HG02840 (cell line): ENCODE measurements around the gene BFSP1.

Experiments used
- ATAC-seq: cut with Tn5 transposase; IDR thresholded peaks from one replicate; pipeline ENCODE4 v1.9.1; 2021; ENCODE audit warnings: mild to moderate bottlenecking, moderate library complexity, moderate number of reproducible peaks; ENCODE audit not compliant: unreplicated experiment, low FRiP score

BFSP1 gene

DNA sequence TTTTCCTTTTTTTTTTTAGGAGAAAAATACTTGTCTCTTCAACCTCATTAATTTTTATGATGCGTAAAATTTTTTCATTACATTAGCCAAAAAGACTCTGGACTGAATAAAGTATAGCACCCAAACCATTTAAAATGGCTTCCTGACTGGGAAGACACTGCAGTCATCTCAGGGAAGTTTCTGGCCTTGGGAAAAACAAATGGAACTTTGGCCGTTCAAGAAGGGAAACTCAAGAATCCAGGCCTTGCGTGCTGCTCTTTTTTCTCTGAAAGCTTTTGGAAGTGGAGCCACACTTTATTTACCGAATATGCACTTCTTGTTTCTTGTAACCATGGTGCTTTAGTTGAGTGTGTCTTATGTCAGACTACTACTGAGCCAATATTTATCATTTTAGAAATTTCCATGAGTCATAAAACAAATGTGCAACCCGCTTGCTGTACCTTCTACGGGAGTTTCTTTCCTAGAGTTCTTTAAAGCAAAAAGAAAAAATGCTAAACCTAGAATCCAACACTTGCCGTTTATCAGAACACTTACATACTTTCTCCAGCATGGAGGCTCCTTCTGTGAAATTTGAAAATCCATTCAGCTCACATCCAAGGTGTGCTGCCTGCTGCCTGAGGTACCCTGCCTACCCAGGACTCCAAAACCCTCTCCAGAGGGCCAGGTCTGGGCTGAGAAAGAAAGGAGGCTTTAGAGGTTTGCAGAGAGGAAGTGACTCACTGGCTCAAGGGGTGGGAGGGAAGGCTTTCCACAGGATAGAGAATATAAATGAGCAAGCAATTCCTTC, 27.2 kb upstream of the BFSP1 start:
- no peak for ATAC-seq

DNA sequence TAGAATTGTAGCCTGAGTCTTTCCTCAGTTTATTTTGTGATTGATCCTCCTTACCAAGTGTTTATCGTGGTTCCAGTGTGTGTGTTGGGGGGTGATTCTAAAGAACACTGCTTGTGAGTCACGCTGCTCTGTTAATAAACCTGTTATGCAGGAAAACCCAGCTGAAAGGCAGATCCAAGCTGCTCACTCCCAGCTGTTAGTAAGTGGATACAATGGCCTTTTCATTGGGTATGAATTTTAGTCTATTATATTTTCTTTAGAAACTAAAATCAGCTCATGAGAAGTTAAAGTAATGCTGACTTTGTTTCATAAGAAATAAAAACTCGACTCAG, 26.5 kb upstream of the BFSP1 start:
- ATAC-seq = no peak

DNA sequence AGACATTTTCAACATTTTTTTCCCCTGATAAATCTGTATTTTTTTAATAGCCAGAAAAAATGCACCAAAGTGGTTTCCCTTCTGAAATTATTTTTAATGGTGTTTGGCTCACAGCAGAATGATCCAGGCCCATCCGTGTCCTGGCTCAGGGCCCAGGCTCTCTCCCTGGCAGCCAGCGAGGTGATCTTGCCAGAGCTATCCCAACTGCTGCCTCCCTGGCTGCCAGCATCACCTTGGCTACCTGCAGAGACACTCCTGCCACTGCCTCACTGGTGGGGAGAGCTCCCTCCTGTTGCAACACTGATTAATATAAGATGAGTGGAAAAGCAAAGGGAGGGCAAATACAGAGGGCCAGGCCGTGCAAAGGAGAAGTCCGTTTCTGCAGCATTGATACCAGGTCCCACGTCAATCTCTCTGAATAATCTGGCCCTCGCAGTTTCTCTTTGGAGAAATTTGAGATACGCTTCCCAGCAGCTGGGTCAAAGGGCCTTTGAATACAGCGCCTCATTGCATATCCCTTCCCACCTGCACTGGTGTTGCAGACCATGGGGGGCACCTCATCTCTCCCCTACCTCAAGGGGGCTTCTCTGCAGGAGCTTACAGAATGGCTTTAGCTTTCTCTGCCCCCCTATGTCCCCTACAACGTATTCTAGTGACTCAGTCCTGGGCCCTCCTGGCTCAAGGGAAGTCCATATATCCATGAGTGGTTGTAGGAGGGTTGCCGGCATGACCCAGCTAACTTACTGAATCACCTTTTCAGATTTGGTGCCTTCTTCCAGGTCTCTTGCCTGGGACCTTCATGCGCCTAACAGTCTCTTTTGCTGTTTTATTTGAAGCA, 25.9 kb upstream of the BFSP1 start:
- no peak for ATAC-seq

DNA sequence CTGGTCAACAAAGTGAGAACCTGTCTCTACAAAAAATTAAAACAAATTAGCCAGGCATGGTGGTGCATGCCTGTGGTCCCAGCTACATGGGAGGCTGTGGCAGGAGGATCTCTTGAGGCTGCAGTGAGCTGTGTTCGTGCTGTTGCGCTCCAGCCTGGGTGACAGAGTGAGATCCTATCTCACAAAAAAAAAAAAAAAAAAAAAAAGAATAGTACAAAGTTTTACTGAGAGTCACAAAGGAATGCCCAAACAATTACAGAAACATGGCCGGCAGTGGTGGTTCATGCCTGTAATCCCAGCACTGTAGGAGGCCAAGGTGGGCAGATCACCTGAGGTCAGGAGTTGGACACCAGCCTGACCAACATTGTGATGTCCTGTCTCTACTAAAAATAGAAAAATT, 23.9 kb upstream of the BFSP1 start:
- no peak for ATAC-seq

DNA sequence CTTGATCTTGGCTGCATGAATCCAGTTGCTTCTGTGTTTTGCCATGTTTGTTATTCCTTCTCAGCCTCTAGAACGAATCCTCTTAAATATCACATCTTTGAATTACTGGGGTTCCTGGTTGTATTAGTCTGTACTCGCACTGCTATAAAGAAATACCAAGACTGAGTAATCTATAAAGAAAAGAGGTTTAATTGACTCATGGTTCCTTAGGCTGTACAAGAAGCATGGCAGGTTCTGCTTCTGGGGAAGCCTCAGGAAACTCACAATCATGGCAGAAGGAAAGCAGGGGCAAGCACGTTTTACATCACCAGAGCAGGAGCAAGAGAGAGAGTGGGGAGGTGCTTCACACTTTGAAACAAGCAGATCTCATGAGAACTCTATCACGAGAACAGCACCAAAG, 18.0 kb upstream of the BFSP1 start:
- ATAC-seq = no peak

DNA sequence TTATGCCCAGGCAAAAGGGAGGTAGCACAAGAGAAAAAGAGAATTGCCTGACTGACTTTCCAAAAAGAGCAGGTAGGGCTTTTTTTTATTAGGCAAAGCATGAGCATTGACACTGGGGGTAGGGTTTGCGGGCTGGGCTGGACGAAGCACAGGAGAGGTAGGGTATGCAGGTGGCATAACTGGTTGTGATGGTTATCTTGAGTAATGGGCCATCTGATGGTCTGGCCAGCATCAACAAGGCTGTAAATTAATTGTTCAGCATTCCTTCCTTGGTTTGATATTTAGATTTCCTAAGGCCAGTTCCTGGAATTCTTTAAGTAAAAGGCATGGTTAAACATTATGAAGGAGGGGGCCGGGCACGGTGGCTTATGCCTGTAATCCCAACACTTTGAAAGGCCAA, 13.9 kb upstream of the BFSP1 start:
- ATAC-seq = no peak

DNA sequence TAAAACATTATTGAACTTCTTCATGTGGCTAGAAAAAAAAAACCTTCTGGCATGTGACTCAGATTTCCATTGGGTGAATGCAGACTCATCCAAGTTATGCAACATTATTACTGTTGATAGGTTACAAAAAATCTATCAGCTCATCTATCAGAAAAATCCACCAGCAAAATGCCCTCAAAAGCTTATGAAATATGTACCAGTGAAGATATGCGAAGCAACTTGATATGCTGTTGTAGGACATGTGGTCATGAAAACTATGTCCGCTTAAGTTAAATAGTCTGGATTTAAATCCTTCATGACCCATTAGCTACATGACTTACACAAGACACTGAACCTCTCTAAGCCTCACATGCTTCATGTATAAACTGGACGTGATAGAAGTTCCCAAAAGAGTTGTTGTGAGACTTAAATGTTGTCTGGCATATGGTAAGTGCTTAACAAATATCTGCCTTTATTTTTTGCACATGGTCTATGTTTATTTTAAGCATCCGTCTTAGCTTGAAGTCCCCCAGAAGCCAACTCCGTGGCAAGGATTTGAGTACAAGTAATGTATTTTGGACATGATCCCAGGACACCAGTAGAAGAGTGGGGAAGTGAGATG, 12.5 kb upstream of the BFSP1 start:
- ATAC-seq = no peak

DNA sequence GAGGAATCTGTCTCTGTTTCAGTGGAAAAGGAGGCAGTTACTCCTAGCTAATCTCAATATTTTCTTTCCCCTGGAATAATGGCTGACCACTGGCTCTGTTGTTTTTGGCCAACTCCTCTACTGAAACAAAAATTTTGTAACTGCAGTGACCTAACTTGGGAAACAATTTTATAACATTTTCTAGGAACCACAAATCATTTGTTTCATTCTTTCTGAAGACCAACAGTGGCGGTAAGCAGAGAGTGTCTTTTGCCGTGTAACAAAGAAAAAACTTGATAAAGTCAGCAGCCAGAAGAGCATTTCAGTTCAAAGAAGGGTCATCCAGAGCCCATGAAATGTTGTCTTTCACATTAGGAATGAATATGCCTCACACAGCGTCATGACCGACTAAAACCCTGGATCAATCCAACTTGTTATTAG, 11.8 kb upstream of the BFSP1 start:
- no peak for ATAC-seq

DNA sequence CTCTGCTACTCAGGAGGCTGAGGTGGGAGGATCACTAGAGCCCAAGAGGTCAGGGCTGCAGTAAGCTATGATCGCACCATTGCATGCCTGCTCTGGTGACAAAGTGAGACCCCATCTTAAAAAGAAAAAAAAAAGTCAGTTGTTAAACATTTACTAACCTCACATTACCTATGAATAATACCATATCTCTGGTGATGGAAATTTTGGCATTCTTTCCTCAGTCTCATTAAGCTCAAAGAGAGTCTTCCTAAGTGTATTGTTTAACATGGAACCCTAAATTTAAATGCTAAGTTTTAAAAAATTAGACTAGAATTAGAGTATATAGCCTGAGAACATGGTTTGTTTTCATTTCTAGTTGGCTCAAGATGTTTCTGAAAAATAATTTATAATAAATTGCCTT, 11.3 kb upstream of the BFSP1 start:
- no peak for ATAC-seq

DNA sequence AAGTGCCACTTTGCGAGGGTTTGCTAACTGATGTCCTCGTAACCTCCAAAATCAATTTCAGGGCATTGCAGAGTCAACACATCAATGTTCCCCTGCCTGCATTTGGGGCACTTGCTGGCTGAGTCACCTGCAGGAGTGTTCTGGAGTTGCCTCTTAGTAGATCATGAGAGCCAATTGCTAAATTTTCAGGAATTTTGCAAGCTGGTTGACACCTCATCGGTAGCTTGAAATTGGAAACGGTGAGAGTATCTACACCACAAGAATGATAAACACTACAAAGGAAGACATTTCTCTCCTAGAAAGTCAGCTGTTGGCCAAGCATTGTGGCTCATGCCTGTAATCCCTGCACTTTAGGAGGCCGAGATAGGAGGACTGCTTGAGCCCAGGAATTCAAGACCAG, 10.8 kb upstream of the BFSP1 start:
- no peak for ATAC-seq

DNA sequence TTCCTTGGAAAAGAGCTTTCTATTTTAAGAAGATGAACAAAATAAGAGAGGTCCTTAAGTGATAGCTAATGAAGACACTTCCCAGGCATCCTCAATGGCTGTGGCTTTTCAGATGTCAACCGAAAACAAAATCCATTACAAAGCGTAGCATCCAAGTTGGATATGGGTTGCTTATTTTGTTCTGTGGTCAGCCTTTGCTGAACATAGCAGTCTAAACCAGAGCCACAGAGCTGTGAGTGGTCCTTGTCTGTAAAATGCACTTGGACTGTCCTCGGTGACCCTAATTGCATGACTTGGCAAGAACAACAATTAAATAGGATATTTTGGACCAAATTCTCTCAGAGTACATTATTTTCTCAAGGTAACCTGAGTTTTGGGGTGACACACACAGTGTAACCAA, 10.4 kb upstream of the BFSP1 start:
- no peak for ATAC-seq

DNA sequence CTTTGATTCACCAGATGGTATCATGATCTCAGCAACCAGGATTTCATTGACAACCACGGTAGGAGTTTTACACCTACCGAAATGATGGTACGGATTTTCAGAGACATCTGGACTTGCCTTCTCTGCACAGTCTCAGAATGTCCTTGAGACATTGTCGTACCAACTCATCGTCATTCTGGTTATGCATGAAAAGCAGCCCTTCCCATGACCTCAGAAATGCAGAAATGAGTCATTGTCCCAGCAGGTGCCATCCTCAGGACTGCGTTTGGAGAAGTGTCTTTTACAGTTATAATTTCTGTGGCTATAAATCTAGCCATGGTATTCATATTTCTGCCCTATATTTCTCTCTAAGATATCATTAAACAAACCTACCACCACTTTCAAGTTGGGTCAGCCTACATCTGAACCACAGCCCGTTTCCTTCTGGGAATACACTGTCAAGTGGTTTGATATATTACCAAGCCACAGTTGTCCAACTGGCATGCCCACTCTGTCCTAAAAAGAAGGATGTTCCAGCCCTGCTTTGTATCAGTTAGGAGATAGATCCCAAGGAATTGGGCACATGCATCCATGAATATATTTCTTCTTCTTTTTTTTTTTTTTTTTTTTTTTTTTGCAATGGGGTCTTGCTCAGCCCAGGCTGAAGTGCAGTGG, 7.5 kb upstream of the BFSP1 start:
- no peak for ATAC-seq

DNA sequence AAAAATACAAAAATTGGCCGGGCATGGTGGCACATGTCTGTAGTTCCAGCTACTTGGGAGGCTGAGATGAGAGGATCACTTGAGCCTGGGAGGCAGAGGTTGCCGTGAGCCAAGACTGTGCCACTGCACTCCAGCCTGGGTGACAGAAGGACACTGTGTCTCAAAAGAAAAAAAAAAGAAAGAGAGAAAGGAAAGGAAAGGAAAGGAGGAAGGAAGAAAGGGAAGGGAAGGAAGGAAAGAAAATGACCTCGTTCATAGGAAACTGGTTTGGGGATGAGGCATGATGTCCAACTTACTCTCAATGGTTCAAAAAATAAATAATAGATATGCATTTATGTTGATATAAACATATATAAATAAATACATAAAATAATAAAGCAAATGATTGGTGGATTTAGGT, 6.8 kb upstream of the BFSP1 start:
- ATAC-seq = no peak

DNA sequence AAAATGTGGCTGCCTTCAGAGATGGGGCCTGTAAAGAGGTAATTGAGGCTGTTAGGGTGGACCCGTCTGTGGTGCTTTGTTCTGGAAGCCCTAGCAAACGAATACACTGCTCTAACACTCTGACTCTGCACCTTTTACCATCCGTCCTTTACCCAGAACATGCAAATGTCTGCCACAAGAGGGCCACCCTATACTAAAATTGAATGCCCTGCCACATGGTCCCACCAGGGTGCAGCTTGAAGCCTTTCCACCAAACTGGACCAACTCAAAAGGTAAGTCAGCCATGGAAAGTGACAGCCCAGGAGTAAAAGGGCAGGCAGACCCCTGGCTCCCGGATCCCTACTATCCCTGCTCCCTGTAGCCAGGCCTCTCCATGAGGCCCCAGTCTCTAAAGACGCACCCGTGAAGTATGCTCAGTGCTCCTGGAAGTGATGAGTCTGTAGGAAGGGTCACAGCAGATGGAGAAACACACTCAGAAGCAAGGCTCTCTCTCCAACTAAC, 5.8 kb upstream of the BFSP1 start:
- no peak for ATAC-seq

DNA sequence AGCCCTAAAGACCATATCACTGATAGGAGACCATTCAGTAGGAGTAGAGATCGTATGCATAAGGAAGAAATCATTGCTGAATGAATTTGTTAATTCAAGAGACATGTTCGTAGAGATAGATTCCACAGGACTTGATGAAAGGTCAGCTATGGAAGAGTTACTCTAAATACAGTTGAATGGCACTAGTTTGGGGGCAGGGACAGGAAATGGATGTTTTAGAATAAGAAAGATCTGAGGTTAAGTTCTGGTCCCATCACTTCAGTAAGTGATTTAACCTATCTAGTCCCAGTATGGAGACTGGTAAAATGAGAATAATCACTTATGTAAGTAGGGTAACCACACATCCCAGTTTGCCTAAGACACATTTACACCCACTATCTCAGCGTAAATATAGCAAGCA, 2.9 kb upstream of the BFSP1 start:
- ATAC-seq = no peak

DNA sequence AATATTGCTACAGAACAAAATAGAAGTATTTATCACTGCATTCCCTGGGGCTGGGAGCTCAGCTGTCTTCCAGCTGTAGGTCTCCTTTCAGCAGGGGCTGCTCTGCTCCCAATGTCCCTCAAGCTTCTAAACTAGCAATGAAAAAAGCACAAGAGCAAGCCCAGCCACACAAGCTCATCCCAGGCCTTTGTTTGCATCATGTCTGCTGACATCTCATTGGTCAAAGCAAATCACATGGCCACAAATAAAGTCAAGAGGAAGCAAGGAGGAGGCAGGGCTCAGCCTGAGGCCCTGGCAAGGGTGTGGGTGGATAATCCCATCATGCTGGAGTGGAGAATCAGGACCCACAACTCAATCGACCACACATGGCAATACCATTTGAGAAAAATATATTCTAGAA, 2.2 kb upstream of the BFSP1 start:
- ATAC-seq = no peak

DNA sequence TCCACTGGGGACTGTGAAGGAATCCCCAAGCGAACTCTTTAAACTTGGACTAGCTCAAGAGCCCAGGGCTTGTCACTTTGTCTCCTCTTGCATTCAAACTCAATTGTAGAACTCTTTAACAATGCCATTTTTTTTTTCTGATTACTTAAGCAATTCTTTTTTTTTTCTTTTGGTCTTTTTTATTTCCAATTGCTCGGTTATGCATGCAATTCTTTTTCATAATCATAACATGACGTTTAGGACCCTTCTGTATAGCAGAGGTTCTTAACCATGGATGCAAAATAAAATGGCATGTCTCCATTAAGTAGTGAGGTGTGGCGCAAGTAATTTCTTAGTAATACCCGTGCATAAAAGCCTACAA, 466 bp upstream of the BFSP1 start:
- ATAC-seq = no peak

DNA sequence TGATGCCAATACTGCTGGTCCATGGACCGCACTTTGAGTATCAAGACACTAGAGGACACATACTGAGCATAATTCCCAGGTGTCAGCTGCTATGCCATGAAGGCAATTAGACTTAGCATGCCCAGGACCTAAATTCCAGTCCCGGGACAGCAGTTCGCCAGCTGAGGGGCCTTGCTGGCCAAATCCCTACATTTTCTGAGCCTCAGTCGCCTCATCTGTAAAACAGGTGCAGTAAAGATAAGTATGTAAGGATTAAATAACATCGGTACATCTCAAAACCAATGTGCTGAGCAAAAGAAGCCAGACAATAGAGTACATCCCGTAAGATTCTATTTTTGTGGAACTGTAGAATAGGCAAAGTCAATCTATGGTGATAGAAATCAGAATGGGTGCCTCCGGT, 1.0 kb downstream of the BFSP1 start:
- no peak for ATAC-seq

DNA sequence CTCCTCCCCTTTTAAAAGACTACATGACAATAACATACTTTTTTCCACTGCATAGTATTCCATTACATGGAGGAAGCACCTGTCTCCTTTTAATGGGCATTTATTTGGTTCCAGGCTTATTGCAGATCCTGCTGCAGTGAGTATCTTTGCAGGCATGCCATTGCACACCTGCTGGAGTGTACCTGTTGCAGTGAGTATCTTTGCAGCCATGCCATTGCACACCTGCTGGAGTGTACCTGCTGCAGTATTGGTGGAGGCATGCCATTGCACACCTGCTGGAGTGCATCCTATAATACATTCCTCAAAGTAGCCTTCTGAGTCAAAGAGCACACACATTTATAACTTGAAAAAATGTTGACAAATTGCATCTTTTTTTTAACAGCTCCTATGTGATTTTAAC, 1.6 kb downstream of the BFSP1 start:
- ATAC-seq = no peak

DNA sequence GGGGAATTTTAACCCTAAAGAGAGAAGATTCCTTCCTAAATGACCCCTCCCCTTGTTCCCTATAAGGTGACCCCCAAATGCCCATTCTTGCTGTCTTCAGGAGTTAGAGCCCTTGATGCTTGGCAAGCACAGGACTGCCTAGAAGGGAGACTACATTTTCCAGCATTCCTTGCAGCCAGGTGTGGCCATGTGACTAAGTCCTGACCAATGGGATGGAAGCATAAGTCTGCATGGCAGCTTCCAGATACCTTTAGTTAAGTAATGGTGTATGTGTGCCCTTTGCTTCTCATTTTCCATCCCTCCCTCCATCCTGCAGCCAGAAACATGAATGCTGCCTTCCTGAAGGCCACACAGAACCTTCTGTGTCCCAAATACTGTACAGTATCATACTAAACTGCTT, 5.5 kb downstream of the BFSP1 start:
- no peak for ATAC-seq

DNA sequence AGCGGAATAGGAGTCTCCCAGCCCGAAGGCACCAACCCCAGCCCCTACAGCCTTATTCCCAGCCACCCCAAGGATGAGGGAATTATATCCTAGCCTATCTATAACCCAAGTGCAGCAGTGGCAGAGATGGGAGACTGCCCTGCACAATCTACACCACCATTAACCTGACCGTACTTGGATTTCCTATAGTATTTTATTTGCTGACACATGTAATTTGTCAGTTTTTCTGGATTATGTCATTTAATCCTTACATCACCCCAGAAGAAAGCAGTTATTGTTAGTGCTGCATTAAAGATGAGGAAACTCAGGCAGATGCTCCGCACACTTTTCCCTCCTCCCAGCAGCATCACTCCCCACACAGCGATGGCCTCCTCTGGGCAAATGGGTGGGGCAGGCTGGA, 6.0 kb downstream of the BFSP1 start:
- no peak for ATAC-seq
